AML-193 (cell line): ENCODE results near the gene LDLRAD4.

Source experiments
- DNase-seq, 2 experiments: peaks; one replicate each; lab custom pipeline; 2025; lab: John Stamatoyannopoulos, UW

The LDLRAD4 gene

DNA sequence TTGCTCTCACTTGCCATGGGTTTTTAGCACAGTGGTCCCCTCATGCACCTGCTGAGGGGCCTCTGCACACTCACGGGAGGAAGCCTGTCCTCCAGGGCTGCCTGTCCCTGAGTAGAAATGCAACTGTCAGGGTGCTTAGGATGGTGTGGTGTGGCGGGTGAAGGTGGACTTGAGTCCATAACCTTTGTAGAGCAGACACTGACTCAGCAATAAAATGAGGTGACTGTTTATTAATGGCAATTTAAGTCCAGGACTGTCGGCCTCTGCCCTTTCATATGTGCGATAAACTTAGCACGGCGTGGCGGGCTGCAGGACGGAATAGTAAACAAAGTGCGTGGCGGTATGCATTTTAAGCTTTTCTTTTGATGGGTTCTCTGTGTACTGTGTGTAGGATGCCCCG is 188.2 kb downstream of the LDLRAD4 start:
- DNase-seq = no peak

DNA sequence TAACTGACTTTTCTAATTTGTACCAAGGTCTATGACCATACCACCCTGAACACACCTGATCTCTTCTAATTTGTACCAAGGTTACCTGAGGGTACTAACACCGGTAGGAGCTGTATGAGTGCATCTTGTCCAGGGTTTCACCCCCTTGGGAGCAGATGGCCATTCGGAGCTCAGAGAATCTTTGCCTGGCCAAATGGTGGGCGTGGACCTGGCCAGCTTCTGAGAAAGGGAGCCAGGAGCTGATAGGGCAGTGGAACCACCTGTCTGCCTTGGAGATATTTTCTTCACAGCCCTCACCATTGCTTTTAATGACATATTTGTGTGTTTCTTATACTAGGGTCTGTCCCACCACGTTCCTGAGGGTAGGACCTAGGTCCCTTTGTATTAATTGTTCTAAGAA is 188.9 kb downstream of the LDLRAD4 start:
- no peak for DNase-seq

DNA sequence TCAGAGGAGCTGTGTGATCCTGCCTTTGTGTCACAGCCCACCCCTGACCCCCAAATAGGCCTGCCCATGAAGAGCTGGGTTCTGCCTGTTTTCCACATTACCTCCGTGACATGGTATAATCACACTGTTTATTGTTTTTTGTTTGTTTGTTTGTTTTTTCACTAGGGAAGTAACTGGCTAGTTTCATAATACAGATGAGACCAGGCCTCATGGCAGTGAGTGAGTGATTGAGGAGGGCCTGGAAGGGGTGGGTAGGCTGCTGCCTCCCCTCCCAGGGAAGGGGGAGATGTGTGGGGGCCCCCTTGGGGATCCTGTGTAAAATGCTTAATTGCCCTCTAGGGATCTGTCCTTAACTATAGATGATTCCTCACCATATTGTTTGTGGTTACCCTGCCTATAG is 190.5 kb downstream of the LDLRAD4 start:
- DNase-seq = no peak

DNA sequence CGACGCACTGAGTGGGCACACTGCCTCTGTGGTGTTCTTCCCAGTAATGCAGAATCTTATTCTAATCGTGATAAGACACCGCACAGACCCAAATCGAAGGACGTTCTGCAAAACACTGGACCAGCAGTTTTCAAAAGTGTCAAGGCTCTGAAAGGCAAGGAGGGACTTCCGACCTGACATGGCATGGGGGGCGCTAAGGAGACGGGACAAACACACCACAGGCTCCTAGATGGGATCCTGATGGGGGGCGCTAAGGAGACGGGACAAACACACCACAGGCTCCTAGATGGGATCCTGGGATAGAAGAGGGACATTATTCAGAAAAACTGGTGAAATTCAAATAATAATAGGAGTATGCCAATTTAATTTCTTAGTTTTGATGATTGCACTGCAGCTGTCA is 191.4 kb downstream of the LDLRAD4 start:
- no peak for DNase-seq

DNA sequence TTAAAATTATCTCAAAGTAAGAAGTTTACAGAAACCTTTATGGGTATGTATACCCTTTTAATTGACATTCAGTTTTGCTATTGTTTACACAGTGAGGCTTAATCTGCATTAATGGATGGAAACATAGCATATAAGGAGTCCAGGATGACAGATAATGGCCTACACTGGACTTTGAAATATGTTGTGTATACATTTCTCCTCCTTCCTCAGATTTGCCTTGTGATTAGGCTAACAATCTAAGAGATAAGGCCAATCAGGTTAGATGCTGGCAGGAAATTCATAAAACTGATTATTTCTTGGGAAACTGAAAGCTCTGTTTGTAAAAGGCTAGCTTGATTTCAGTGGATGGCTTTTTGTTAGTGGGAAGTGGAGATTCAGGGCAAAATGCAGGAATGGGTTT is 191.9 kb downstream of the LDLRAD4 start:
- no peak for DNase-seq

DNA sequence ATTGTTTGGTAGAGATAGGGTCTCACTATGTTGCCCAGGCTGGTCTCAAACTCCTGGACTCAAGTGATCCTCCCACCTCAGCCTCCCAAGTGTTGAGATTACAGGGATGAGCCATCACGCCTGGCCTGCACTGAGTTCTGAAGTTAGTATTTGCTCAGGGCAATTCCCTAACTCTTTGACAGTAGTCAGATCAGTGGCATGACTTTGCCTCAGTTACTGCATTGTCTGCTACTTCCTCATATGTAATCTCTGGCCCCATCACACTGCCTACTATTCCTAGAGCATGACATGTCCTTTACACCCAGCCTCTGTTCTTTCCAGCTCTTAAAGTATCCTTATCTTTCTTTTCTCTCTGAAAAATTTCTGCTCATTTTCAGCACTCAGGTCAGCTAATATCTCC is 193.5 kb downstream of the LDLRAD4 start:
- no peak for DNase-seq

DNA sequence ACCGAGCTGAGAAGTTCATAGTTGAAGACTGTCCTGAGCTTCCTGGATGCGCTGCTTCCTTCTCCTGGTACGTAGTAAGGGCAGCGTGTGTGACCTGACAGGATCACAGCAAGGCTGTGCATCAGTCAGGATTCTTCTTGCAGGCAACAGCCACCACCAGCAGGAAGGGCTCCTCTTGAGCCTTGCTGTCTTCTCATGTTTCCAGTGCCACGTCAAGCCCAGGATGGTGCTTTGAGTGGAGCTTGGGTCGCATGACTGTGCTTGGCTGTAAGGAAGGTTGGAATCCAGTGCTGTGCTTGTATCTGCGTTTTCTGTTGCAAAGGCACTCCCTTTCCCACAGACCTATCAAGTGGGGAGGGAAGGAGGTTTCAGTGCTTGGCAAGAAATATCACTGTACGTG is 194.3 kb downstream of the LDLRAD4 start:
- no peak for DNase-seq

DNA sequence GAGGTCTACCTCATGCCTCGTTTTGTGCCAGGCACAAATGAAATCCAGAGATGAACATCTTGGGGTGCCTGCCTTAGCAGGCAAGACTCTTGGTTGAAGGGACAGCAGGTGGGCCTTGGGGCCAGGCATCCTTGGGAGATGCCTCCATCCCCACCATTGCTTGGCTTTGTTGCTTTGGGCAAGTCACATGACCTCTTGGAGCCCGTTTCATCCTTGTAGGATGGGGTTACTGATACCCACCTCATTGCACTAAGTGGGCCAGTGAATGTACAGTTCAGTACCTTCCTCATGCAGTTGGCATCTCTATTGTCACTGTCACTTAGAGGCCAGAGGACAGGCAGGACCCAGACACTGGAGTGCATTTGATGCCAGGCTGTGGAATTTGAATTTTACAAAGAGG is 195.5 kb downstream of the LDLRAD4 start:
- DNase-seq = no peak

DNA sequence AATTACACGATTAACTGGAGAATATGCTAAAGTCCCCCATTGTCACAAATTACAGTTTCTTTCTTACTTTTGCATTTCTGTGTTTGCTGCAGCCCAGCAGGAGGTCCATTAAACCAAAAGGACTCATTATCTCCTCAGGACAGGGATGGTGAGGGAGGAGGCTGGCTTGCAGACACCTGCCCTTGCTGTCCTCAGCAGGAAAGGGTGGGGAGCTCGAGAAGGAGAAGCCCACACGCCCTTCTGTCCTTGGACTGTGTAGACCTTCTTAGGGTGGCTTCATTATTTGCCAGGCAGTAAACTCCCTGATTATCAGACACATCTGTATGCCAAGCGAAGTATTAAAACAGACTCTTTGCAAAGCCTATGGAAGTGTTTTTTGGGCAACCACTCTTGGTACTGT is 196.0 kb downstream of the LDLRAD4 start:
- DNase-seq = no peak

DNA sequence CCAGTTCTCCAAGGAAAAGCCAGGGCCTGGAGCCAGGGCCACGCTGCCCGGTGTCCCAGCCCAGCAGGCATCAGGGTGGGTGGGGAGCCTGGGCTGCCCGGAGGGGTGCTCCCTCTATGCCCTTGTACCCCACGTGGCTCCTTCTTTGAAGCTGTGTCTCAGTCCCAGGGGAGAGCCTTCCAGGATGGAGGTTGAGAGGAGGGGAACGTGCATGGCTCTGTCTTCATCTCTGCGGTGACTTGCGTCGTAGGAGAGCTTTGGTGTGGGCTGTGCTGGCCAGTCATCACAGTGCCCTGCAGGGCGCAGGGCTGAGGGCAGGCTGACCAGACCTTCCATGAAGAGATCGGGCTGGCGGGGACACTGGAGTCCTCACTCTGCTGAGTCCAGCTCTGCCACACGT is 197.2 kb downstream of the LDLRAD4 start:
- no peak for DNase-seq

DNA sequence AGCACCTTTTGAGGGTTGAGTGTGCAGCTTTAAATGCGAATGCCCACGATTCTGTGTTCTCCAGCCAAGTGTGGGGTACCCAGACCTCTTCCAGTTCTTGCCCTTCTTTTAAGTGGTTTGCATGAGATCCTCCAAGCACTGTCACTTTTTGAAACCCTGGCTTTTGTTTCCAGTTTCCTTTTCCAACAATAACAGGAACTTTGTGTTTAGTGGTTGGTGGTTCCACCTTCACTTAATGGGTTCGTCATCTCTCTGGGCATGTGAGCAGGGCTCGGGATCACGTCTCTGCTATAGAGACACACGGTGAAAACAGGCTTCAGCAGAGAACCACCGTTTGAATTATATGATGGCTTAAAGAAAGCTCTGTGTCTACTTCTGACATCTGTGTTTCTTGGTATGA is 197.6 kb downstream of the LDLRAD4 start:
- no peak for DNase-seq

DNA sequence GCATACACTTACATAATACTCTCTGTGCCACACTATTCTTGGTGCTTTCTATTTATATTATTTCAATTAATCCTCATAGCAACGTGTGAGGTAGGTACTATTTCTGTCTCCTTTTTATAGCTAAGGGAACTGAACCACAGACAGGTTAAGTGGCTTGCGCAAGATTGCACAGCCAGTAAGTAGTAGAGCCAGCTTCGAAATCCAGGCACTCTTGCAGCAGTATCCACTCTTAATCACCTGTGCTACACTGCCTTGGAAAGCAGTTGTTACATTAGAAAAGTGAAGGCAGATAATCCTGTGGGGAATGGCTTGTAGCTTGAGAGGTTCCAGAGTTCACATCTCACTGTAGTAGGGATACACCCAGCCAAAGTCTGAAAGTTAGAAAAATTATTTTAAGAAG is 198.3 kb downstream of the LDLRAD4 start:
- no peak for DNase-seq

DNA sequence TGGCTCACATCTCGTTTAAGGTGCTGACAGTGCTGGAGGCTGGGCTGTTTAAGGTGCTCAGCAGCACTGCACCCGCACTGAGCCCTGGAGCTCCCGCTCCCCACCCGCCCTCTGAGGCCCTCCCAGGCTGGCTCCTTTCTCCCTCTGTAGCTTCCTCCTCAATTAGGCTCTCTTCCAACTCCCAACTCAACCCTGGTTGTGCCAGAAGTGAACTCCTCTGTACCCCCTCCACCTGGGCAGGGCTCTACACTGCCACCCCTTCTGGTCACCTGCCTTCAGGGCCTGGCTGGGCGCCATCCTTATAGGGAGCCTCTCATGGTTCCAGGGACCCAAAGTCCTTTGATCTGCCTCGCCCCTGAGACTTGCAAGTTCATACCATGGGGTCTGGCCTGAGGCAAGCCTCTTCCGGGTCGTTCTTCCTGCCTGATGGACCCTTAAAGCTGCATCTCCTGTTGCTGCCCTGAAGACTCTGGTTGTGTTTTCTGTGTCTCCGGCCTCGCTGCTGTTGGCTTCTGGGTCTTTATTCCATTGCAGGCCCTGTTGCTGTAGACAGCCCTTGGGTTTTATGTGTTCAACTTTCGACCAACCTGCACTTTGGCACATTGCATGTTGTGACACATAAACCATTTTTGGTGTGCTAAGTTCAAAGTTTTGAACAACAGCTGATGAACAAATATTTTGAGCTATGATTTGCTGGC is 199.6 kb downstream of the LDLRAD4 start:
- DNase-seq = no peak

DNA sequence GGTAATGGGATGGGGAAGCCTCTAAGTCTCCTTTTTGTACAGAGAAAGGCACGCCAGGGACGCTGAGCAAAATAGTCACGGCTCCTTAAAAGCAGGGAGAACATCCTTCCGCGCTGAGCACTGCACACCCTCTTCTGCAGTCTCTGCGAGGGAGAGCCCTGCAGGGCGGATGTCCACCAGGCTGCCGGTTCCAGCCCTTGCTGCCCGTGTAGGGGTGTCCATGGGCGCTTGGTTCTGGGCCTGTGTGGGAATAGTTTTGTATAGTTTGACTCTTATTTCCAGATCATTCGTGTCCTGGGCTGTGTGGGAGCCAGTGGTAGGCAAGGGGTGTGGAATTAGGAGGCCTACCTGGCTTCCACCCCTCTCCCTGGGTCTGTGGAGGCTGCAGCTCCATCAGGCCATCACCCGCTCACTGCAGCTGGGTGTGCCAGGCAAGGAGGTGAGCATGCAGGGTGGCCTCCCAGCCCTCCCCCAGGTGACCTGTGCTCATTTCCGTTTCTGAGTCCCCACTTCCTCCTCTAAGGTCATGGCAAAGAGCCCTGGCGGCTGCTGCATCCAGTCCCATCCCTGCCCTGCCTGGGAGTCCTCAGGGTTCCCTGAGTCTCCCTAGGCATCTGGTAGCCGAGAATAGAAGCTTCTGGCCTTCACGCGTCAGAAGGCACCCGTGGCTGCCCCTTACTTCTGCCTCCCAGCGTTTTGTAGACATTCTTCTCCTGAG is 202.6 kb downstream of the LDLRAD4 start:
- DNase-seq = no peak

DNA sequence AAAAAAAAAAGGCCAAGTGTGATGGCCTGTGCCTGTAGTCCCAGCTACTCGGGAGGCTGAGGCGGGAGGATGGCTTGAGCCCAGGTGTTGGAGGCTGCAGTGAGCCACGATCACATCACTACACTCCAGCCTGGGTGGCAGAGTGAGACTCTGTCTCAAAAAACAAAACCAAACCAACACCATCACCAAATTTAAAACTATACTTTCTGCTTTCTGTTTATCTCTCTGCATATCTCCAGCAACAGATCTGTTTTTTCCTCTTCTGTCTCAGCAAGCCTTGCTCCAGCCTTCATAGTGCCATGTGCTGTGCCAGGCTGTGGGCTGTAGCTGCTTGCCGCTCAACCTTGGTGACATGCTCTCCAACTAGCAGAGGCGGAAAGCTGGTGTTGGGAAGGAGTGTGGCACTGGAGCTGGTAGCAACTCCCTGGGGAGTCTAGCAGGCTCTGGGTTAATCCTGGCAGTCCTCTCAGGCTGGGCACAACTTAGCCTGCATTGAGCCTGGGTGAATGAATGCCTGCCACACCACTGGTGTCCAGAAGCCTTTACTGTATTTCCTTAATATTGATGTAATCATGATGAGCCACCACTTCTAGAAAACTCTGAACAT is 204.1 kb downstream of the LDLRAD4 start:
- no peak for DNase-seq

DNA sequence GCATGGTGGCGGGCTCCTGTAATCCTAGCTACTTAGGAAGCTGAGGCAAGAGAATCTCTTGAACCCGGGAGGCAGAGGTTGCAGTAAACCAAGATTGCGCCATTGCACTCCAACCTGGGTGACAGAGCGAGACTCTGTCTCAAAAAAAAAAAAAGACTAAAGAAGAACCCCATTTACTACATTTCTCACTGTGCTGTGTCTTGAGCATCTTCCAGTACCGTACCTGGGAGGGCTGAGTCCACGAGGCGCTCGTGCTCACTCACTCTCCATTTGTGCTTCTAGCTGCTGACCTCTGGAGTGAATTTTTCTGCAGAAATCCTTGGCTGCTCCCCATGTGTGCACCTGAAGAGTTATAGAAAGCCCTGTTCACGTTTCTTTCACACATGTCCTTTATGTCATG is 204.8 kb downstream of the LDLRAD4 start:
- DNase-seq = no peak

DNA sequence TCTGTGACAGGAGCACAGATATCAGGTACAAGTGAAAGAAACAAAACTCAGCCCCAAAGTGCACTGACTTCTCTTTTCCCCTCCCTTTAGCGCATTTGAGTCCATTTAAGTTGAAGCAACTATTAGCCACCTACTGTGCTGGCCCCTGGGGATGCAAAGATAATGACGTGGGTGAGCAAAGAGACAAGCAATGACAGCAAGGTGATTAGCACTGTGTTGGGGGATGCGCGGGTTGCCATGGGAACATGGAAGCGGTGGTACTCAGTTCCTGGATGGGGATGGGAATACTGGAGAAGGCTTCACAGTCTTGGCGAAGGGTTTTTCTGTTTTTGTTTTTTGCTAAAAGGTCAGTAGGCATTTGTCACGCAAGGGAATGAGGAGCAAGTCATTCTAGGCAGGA is 205.8 kb downstream of the LDLRAD4 start:
- DNase-seq = no peak

DNA sequence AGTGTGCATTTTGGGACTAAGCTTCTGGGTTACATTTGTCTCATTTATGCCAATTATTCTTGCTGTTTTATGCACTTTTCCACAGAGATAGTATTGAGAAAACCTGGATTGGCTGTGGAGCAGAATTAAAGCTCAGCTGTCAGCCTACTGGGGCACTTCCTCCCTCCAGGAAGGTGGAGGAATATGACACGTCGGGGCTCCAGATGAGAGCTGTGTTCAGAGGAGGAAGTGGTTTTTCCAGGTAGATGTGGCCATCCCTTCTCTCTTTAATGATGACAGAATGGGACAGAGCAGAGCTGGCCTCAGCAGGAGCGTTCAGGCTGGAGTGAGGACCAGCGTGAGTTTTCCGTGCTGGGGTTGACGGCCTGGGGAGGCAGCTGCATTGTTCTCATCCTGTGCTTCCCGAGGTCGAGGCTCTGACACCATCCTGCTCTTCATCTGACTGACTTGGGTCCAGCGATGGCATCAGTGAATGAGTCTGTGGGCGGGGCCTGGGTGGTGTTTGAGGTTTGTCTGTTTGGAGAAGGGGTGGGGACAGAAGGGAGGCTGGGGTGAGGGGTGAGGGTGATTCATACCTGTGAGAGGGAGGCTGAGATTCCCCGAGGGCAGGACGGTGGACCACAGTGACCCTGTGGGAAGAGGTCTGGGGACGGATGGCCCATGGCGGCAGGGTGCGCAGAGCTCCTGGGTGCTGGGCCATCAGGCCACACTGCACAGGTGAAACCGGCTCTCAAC is 207.0 kb downstream of the LDLRAD4 start:
- DNase-seq = no peak

DNA sequence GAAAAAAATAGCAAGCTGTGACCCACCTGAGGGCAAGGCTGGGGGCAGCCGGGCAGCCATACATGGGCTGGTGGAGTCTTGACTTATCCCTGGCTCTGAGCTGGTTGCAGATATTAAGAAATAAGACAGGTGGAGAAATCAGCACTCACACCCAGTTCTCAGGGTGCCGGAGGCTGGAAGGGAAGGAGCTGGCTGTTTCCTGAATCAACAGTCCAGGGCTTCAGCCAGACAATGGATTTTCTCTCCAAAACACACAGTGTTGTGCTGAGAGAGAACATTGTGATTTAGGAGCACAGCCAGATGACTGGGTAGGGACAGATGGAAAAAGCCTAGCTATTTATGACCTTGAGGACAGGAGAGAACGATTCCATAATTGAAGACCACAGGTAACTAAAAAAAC is 208.8 kb downstream of the LDLRAD4 start:
- no peak for DNase-seq

DNA sequence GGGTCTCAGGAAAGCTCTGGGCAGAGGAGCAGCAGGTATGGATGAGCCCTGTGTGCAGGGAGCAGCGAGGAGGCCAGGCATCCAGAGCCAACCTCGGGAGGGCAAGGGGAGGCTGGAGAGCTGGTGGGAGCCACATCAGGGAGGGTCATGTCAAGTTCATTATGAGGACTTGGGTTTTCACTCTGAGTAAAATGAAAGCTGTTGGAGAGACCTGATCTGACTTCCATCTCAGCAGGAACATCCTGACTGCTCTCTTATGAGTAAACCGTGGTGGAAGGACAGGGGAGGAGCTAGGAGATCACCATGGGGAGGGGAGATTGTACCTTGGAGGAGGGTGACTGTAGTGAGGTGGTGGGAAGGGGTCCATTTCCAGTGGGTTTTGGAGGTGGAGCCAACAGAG is 209.8 kb downstream of the LDLRAD4 start:
- DNase-seq = no peak

DNA sequence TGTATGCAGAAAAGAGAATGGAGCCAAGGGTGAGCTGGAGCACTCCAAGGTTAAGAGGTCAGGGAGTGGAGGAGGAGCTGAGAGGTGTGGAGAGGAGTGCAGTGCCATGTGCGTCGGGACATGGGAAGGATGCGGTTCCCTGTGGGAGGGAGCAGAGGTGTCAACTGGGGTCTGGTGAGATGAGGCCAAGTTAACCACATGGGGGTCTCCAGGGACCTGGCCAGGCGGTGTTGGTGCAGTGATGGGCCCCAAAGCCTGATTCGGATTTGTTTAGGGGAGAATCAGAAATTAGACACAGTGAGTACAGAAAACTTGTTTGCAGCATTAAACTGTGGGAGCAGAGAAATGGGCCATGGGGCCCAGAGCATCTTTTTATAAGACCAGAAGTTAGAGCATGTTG is 210.5 kb downstream of the LDLRAD4 start:
- DNase-seq = no peak

DNA sequence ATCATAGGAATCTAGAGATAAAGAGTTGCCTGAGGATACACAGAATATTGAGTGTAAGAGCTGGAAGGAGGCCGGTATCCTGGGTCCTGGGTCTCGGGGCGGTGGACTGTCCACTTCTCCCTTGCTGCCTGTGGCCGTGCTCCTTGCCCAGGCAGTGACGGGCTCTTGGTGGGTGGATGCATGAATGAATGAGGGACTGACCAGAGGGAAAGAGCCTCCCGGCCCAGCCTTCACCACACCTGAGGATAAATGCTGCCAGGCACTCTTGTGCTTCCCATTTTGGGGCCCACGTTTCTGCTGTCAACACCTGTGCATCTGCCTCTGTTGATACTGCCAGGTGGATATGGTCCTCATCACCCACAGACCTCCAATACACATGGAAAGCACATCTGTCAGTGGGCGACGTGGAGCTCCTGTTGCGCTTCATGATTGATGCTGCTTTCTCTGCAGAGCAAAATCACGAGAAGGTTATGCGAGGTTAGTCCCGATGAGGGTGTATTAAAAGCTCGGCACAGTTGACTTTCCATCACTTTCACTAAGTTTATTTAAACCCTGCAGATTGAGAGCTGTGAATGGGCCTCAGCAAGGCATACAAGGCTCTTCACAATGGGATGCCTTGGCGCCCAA is 211.4 kb downstream of the LDLRAD4 start:
- DNase-seq = no peak
